WERI-Rb-1 (cell line): ENCODE measurements around the gene MARCHF10.

Source experiments
- DNase-seq: peaks from one replicate; pipeline ENCODE4 v3.0.0-alpha.2; 2020
- H3K27ac ChIP-seq: fragments of 250-450 bp; sonication (Bioruptor Pico); 2 replicates; pipeline ENCODE4 v1.5.1; 2020; ENCODE audit warnings: mild to moderate bottlenecking, moderate library complexity
- H3K27me3 ChIP-seq: fragments of 250-450 bp; sonication (Bioruptor Pico); 2 replicates; pipeline ENCODE4 v1.5.1; 2021; ENCODE audit warnings: mild to moderate bottlenecking, low read depth, moderate library complexity; ENCODE audit not compliant: insufficient read depth, severe bottlenecking
- H3K36me3 ChIP-seq: fragments of 250-450 bp; sonication (Bioruptor Pico); 2 replicates; pipeline ENCODE4 v1.5.1; 2020; ENCODE audit warnings: mild to moderate bottlenecking, moderate library complexity
- H3K4me3 ChIP-seq: 2 replicates; pipeline ENCODE4 v1.5.1; 2011; ENCODE audit warnings: low read depth, mild to moderate bottlenecking, control low read depth, low read length
- H3K9me3 ChIP-seq: fragments of 250-450 bp; sonication (Bioruptor Pico); 2 replicates; pipeline ENCODE4 v1.5.1; 2021; ENCODE audit warnings: mild to moderate bottlenecking, moderate library complexity; ENCODE audit not compliant: severe bottlenecking
- CTCF ChIP-seq: IDR thresholded peaks from 2 replicates; pipeline ENCODE4 v1.5.1; 2011; ENCODE audit warnings: low read depth, mild to moderate bottlenecking, control low read depth, inconsistent platforms, low read length

Gene MARCHF10

GRCh38 chr17:62717589-62717855, 90.6 kb downstream of the MARCHF10 start:
- no peak overlapping the region for H3K27ac ChIP-seq
- TF ChIP-seq CTCF: no peak
- H3K36me3 ChIP-seq: no peaks in the 10 kb centered on the region
- no peaks in the 10 kb centered on the region for H3K27me3 ChIP-seq
- no peaks in the 10 kb centered on the region for H3K9me3 ChIP-seq
- DNase-seq: no peak
- H3K4me3 ChIP-seq: no peak overlapping the region

GRCh38 chr17:62716834-62717588, 91.1 kb downstream of the MARCHF10 start:
- no peak overlapping the region for H3K27ac ChIP-seq
- H3K27me3 ChIP-seq: no peaks in the 10 kb centered on the region
- H3K4me3 ChIP-seq: no peak overlapping the region
- no peaks in the 10 kb centered on the region for H3K36me3 ChIP-seq
- no peaks in the 10 kb centered on the region for H3K9me3 ChIP-seq
- no peak for TF ChIP-seq CTCF
- DNase-seq: no peak

- no peaks in the 10 kb centered on the region for H3K9me3 ChIP-seq
- no peak overlapping the region for H3K4me3 ChIP-seq
- DNase-seq: no peak
- TF ChIP-seq CTCF: no peak
- no peak overlapping the region for H3K27ac ChIP-seq
- H3K27me3 ChIP-seq: no peaks in the 10 kb centered on the region
- H3K36me3 ChIP-seq: no peaks in the 10 kb centered on the region
Observed at GRCh38 chr17:62715882-62716390, 92.2 kb downstream of the MARCHF10 start.

- no peak for DNase-seq
- H3K4me3 ChIP-seq: no peak overlapping the region
- TF ChIP-seq CTCF: no peak
- H3K36me3 ChIP-seq: no peaks in the 10 kb centered on the region
- no peaks in the 10 kb centered on the region for H3K9me3 ChIP-seq
- H3K27ac ChIP-seq: no peak overlapping the region
- no peaks in the 10 kb centered on the region for H3K27me3 ChIP-seq
Observed at GRCh38 chr17:62714016-62714777, 93.9 kb downstream of the MARCHF10 start.

GRCh38 chr17:62713086-62713881, 94.8 kb downstream of the MARCHF10 start:
- DNase-seq: no peak
- no peaks in the 10 kb centered on the region for H3K27me3 ChIP-seq
- no peak overlapping the region for H3K27ac ChIP-seq
- H3K9me3 ChIP-seq: peaks cover 9% of the 10 kb centered on the region
- no peaks in the 10 kb centered on the region for H3K36me3 ChIP-seq
- H3K4me3 ChIP-seq: no peak overlapping the region
- no peak for TF ChIP-seq CTCF
